Neural progenitor cell (in vitro differentiated cells): Measurements from ENCODE around the gene SH2D2A. TPM values are rescaled to one million over a fixed set of nuclear protein-coding genes. Genes with fewer than 3 reads are reported as not detected.

Experiments used
- DNase-seq: peaks from one replicate; pipeline ENCODE4 v3.0.0-alpha.2; 2016; ENCODE audit warnings: low spot score
- H2AFZ ChIP-seq: fragments of 200-600 bp; sonication (generic); replicated peaks from 2 replicates; pipeline ENCODE4 v1.6.1; 2016; ENCODE audit warnings: antibody characterized with exemption
- H3F3A ChIP-seq: fragments of 200-600 bp; sonication (generic); 2 replicates; pipeline ENCODE4 v1.6.1; 2016; ENCODE audit warnings: antibody characterized with exemption, low read depth
- H3K27ac ChIP-seq: fragments of 200-600 bp; sonication (generic); 2 replicates; pipeline ENCODE4 v1.5.1; 2016; ENCODE audit warnings: mild to moderate bottlenecking
- H3K27me3 ChIP-seq: fragments of 200-600 bp; sonication (generic); 2 replicates; pipeline ENCODE4 v1.6.1; 2016; ENCODE audit warnings: mild to moderate bottlenecking, moderate library complexity
- H3K36me3 ChIP-seq: fragments of 200-600 bp; sonication (generic); 2 replicates; pipeline ENCODE4 v1.5.1; 2016
- H3K4me1 ChIP-seq: fragments of 200-600 bp; sonication (generic); 2 replicates; pipeline ENCODE4 v1.6.1; 2016; ENCODE audit warnings: mixed run types
- H3K4me2 ChIP-seq: fragments of 200-600 bp; sonication (generic); 2 replicates; pipeline ENCODE4 v1.6.1; 2016
- H3K4me3 ChIP-seq: fragments of 200-600 bp; sonication (generic); 2 replicates; pipeline ENCODE4 v1.5.1; 2016
- H3K79me2 ChIP-seq: fragments of 200-600 bp; sonication (generic); 2 replicates; pipeline ENCODE4 v1.6.1; 2016; ENCODE audit warnings: low read depth
- H3K9ac ChIP-seq: fragments of 200-600 bp; sonication (generic); 2 replicates; pipeline ENCODE4 v1.6.1; 2016
- H3K9me3 ChIP-seq: fragments of 200-600 bp; sonication (generic); 2 replicates; pipeline ENCODE4 v1.5.1; 2016; ENCODE audit warnings: low read depth
- H4K20me1 ChIP-seq: fragments of 200-600 bp; sonication (generic); 2 replicates; pipeline ENCODE4 v1.6.1; 2016; ENCODE audit warnings: low read depth
- H3K27ac Mint-ChIP-seq: 3 replicates; pipeline ENCODE4 v1.8.0; 2021; ENCODE audit warnings: mixed read lengths
- H3K27me3 Mint-ChIP-seq: 2 replicates; pipeline ENCODE4 v1.8.0; 2022; ENCODE audit warnings: low read depth, mild to moderate bottlenecking, inconsistent platforms, moderate library complexity, mixed read lengths; ENCODE audit not compliant: insufficient read depth
- H3K36me3 Mint-ChIP-seq: 3 replicates; pipeline ENCODE4 v1.8.0; 2021; ENCODE audit warnings: mixed read lengths
- H3K4me1 Mint-ChIP-seq: 3 replicates; pipeline ENCODE4 v1.8.0; 2021; ENCODE audit warnings: mixed read lengths
- H3K4me3 Mint-ChIP-seq: 3 replicates; pipeline ENCODE4 v1.8.0; 2021; ENCODE audit warnings: mild to moderate bottlenecking, moderate library complexity, mixed read lengths
- H3K9me3 Mint-ChIP-seq: 3 replicates; pipeline ENCODE4 v1.8.0; 2020; ENCODE audit warnings: mixed read lengths
- CTCF ChIP-seq: fragments of 200-600 bp; sonication (generic); IDR thresholded peaks from 2 replicates; pipeline ENCODE4 v1.5.1; 2017; ENCODE audit warnings: antibody characterized with exemption, mild to moderate bottlenecking
- EZH2 ChIP-seq: fragments of 200-600 bp; sonication (generic); IDR thresholded peaks from 2 replicates; pipeline ENCODE4 v1.6.1; 2017; ENCODE audit warnings: antibody characterized with exemption, mild to moderate bottlenecking, moderate library complexity
- EZH2phosphoT487 ChIP-seq: fragments of 200-600 bp; sonication (generic); IDR thresholded peaks from 2 replicates; pipeline ENCODE4 v1.6.1; 2017; ENCODE audit warnings: antibody characterized with exemption
- total RNA-seq: library from RNA; depleted of rRNA; stranded (reverse); fragments of >200 nt; gene quantifications from 2 replicates; pipeline ENCODE4 v1.2.3, GENCODE V29; 2015; ENCODE audit warnings: low replicate concordance

SH2D2A gene
- total RNA-seq, 1 donor from 2014 or later = not detected

DNA sequence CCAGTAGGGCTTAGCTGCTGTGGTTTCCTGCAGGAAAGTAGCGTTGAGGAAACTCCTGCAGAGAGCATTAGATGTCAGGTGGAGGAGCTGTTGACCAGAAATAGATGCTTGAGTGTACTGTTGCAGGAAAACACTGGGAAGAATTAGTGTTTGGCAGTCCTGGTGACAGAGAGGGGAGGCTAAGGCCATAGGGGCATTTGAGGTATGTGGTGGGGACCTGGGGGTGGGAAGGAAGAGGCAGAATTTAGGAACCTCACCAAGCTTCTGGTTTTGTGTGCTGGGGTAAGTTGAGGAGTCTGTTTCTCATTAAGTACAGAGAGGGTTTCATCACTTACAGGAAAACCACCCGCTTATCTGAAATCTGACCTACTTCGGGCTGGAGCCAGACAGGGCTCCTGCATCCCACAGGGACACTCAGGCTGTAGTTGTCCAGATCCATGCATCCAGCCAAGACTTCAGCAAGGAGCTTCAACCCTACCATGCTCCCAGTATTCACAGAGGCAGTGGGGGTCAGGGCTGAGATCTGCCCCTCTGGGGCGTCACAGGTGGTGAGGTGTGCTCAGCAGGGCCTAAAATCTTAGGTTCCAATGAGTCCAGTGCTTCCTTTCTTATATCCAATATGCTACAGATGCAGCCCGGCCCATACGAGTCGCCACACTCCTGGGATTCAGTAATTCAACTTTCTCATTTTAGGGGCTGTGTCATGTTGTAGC lies 15.1 kb downstream of the SH2D2A start:
- Histone ChIP-seq H3K36me3 (peaks cover 19% of the 10 kb centered on the region), H3K4me1 (peaks cover 15% of the 10 kb centered on the region), H3K27me3 (no peaks in the 10 kb centered on the region), H3K9ac (no peak overlapping the region), H3K27ac (no peak overlapping the region), H3K79me2 (no peaks in the 10 kb centered on the region), H2AFZ (no peak overlapping the region), H4K20me1 (peaks cover 6% of the 10 kb centered on the region), H3K4me3 (no peak overlapping the region), H3K9me3 (no peaks in the 10 kb centered on the region), H3F3A (peaks cover 15% of the 10 kb centered on the region), H3K4me2 (no peak overlapping the region)
- H3K4me1 Mint-ChIP-seq = peaks cover 27% of the 10 kb centered on the region
- H3K36me3 Mint-ChIP-seq = peaks cover 12% of the 10 kb centered on the region
- no peak overlapping the region for H3K27ac Mint-ChIP-seq
- peaks cover 2% of the 10 kb centered on the region for H3K27me3 Mint-ChIP-seq
- no peak for DNase-seq
- no peaks in the 10 kb centered on the region for H3K9me3 Mint-ChIP-seq
- H3K4me3 Mint-ChIP-seq = no peak overlapping the region
- TF ChIP-seq EZH2 (no peak), EZH2phosphoT487 (no peak), CTCF (no peak)

DNA sequence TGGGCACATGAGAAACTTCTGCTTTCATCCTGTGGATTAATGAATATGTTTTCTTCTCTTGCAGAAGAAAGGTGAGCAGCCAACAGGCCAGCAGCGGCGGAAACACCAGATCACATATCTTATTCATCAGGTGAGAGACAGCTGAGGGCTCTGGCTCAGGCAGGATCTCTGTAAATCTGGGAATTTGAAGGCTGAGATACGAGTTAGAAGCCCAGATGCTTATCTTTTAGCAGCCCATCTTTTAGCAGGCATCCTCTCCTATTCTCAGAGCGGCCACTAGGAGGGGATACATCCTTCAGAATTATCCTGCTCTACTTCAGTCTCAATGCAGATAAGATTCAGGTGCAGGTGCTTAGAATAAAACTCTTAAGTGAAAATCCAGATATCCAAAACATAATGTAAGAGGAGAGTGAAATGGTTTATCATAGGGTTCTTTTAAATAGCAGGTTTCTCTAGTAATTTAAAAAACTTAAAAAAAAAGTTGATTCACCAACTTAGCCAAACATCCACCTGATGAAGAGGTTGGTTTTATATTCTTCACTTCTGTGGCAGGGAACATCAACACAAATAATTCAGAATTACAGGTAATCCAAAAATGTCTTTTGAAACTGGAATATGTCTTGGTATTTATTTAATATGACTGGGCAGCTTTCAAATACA lies 19.3 kb downstream of the SH2D2A start:
- H3K27me3 Mint-ChIP-seq = no peaks in the 10 kb centered on the region
- peaks cover 31% of the 10 kb centered on the region for H3K36me3 Mint-ChIP-seq
- no peak overlapping the region for H3K4me3 Mint-ChIP-seq
- no peak overlapping the region for H3K4me2 ChIP-seq
- TF ChIP-seq EZH2phosphoT487 = no peak
- peak; percentile 96 for TF ChIP-seq CTCF
- H3K9ac ChIP-seq = no peak overlapping the region
- H3K27me3 ChIP-seq = no peaks in the 10 kb centered on the region
- peaks cover 19% of the 10 kb centered on the region for H3K36me3 ChIP-seq
- H3K9me3 ChIP-seq = no peaks in the 10 kb centered on the region
- H3K4me3 ChIP-seq = no peak overlapping the region
- no peak overlapping the region for H3K27ac ChIP-seq
- H3K4me1 ChIP-seq = no peaks in the 10 kb centered on the region
- peaks cover 8% of the 10 kb centered on the region for H4K20me1 ChIP-seq
- DNase-seq = peak; percentile 70
- no peak overlapping the region for H2AFZ ChIP-seq
- no peaks in the 10 kb centered on the region for H3K9me3 Mint-ChIP-seq
- no peaks in the 10 kb centered on the region for H3K79me2 ChIP-seq
- H3K4me1 Mint-ChIP-seq = peaks cover 6% of the 10 kb centered on the region
- no peak overlapping the region for H3K27ac Mint-ChIP-seq
- peaks cover 17% of the 10 kb centered on the region for H3F3A ChIP-seq

GRCh38 chr1:156796340-156797097 lies 20.1 kb downstream of the SH2D2A start:
- no peak overlapping the region for H3K4me3 ChIP-seq
- H3K27me3 ChIP-seq = no peaks in the 10 kb centered on the region
- H3K9me3 ChIP-seq = no peaks in the 10 kb centered on the region
- H3K4me1 ChIP-seq = no peaks in the 10 kb centered on the region
- no peak for TF ChIP-seq EZH2phosphoT487
- no peak for TF ChIP-seq CTCF
- no peak for TF ChIP-seq EZH2
- H3K9me3 Mint-ChIP-seq = no peaks in the 10 kb centered on the region
- H3K27ac Mint-ChIP-seq = no peak overlapping the region
- H3K9ac ChIP-seq = no peak overlapping the region
- no peak for DNase-seq
- H3K36me3 ChIP-seq = peaks cover 19% of the 10 kb centered on the region
- H2AFZ ChIP-seq = no peak overlapping the region
- H3K79me2 ChIP-seq = no peaks in the 10 kb centered on the region
- peaks cover 17% of the 10 kb centered on the region for H3F3A ChIP-seq
- H3K27me3 Mint-ChIP-seq = no peaks in the 10 kb centered on the region
- H4K20me1 ChIP-seq = peaks cover 8% of the 10 kb centered on the region
- peaks cover 33% of the 10 kb centered on the region for H3K36me3 Mint-ChIP-seq
- H3K4me1 Mint-ChIP-seq = peaks cover 2% of the 10 kb centered on the region
- no peak overlapping the region for H3K4me2 ChIP-seq
- H3K4me3 Mint-ChIP-seq = no peak overlapping the region
- H3K27ac ChIP-seq = no peak overlapping the region
